GM06990 (cell line): Measurements from ENCODE around the gene SPATA25.

Experiments used
- DNase-seq: peaks from one replicate; pipeline ENCODE4 v3.0.0-alpha.2; 2011; ENCODE audit not compliant: insufficient read length; ENCODE audit errors: extremely low read depth
- H3K27me3 ChIP-seq: replicated peaks from 2 replicates; pipeline ENCODE4 v1.6.0; 2011; ENCODE audit warnings: low read length; ENCODE audit not compliant: control insufficient read depth, insufficient read depth
- H3K36me3 ChIP-seq: 2 replicates; pipeline ENCODE4 v1.5.1; 2011; ENCODE audit warnings: low read length; ENCODE audit not compliant: control insufficient read depth, insufficient read depth
- H3K4me3 ChIP-seq: replicated peaks from 2 replicates; pipeline ENCODE4 v1.5.1; 2011; ENCODE audit warnings: low read depth, mild to moderate bottlenecking, control low read depth, low read length
- CTCF ChIP-seq: IDR thresholded peaks from 2 replicates; pipeline ENCODE4 v1.5.1; 2011; ENCODE audit warnings: low read length, control low read depth, mild to moderate bottlenecking, inconsistent platforms; ENCODE audit not compliant: insufficient read depth, poor library complexity, severe bottlenecking

Gene SPATA25

DNA sequence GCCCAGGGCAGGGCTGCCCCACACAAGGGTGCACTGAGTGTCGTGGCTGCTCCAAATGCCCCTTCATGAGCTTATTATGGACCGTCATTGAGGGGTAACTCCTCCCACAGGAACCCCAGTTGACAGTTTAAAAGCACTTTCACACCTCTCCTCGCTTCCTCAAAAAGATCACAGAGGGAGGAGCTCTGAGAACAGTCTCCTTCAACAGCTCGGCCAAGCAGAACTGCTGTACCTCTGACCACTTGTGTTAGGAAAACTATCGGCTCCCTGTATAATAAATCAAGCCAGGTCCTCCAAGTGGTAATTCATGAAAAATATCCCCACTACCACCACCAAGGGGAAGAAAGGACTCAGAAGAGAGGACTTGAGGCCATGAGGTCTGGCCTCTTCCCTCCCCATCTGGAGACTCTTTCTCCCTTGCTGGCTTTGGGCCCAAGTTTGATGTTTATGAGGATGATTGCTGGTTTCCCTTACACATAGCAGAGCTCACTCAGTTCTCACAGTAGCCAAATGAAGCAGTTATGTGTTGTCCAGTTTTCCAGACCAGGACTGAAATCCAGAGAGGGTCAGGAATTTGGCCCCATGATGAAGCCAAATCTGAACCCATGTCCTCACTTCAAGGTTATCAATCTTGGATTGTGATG lies 45.1 kb downstream of the SPATA25 start:
- Histone ChIP-seq H3K27me3 (no peaks in the 10 kb centered on the region), H3K4me3 (no peak overlapping the region), H3K36me3 (peaks cover 14% of the 10 kb centered on the region)
- no peak for DNase-seq
- no peak for TF ChIP-seq CTCF

- no peak for DNase-seq
- Histone ChIP-seq H3K36me3 (peaks cover 14% of the 10 kb centered on the region), H3K4me3 (no peak overlapping the region), H3K27me3 (no peaks in the 10 kb centered on the region)
- no peak for TF ChIP-seq CTCF
Measured at GRCh38 chr20:45841407-45842129, 45.9 kb downstream of the SPATA25 start.

DNA sequence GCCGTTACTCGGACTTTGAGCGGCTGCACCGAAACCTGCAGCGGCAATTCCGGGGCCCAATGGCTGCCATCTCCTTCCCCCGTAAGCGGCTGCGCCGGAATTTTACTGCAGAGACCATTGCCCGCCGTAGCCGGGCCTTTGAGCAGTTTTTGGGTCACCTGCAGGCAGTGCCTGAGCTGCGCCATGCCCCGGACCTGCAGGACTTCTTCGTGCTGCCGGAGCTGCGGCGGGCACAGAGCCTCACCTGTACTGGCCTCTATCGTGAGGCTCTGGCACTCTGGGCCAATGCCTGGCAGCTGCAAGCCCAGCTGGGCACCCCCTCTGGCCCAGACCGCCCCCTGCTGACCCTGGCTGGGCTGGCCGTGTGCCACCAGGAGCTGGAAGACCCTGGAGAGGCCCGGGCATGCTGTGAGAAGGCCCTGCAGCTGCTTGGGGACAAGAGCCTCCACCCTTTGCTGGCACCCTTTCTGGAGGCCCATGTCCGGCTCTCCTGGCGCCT lies 46.7 kb downstream of the SPATA25 start:
- Histone ChIP-seq H3K27me3 (no peaks in the 10 kb centered on the region), H3K36me3 (peaks cover 14% of the 10 kb centered on the region), H3K4me3 (no peak overlapping the region)
- TF ChIP-seq CTCF = no peak
- no peak for DNase-seq

GRCh38 chr20:45836841-45837240 lies 50.6 kb downstream of the SPATA25 start:
- TF ChIP-seq CTCF = no peak
- H3K4me3 ChIP-seq = no peak overlapping the region
- DNase-seq = no peak

More at GRCh38 chr20:45836841-45837240, 50.6 kb downstream of the SPATA25 start:
- H3K27me3 ChIP-seq = no peaks in the 10 kb centered on the region
- H3K36me3 ChIP-seq = peaks cover 5% of the 10 kb centered on the region; the same call in 1 of the 2 replicates
